Measurements from ENCODE around the gene CHAT. TPM values are rescaled to one million over a fixed set of nuclear protein-coding genes. Genes with fewer than 3 reads are reported as not detected.

Gene CHAT
- total RNA-seq, 3 donors from 2014 or later = not detected

DNA sequence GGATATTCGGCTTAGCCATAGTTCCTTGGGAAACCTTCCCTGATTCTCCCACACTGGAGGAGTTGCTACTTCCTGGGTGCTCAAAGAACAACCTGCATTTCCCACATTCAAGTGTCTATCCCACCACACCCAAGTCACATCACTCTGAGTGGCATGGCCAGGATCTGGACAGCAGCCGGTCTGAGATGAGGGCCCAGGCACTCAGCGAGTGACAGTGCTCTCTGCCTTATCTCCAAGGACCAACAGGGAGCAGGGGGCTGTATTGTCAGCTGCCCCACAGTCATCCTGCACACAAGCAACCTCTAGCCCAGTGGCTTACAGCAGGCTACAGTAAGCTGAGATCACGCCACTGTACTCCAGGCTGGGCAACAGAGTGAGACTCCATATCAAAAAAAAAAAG lies 19.8 kb upstream of the CHAT start:
- no peaks in the 10 kb centered on the region for H3K9me3 ChIP-seq
- TF ChIP-seq POLR2AphosphoS5 (IDR thresholded peaks at IDR 0.05) = no peak
- TF ChIP-seq, protein P1, sequence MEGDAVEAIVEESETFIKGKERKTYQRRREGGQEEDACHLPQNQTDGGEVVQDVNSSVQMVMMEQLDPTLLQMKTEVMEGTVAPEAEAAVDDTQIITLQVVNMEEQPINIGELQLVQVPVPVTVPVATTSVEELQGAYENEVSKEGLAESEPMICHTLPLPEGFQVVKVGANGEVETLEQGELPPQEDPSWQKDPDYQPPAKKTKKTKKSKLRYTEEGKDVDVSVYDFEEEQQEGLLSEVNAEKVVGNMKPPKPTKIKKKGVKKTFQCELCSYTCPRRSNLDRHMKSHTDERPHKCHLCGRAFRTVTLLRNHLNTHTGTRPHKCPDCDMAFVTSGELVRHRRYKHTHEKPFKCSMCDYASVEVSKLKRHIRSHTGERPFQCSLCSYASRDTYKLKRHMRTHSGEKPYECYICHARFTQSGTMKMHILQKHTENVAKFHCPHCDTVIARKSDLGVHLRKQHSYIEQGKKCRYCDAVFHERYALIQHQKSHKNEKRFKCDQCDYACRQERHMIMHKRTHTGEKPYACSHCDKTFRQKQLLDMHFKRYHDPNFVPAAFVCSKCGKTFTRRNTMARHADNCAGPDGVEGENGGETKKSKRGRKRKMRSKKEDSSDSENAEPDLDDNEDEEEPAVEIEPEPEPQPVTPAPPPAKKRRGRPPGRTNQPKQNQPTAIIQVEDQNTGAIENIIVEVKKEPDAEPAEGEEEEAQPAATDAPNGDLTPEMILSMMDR (IDR thresholded peaks at IDR 0.05) = no peak
- no peak for TF ChIP-seq POLR2A (IDR thresholded peaks at IDR 0.05)
- H3K36me3 ChIP-seq = no peaks in the 10 kb centered on the region
- no peaks in the 10 kb centered on the region for H3K4me1 ChIP-seq
- DNase-seq (ENCODE audit: low spot score in 2 of 2) = no peak
- H3K4me3 ChIP-seq = no peak overlapping the region
- no peak overlapping the region for H3K27ac ChIP-seq
- peaks cover 0 to 10% of the 10 kb centered on the region in 2 donors for H3K27me3 ChIP-seq
- intact Hi-C loops (cut with DNase I; ENCODE audit: low total_unique reads) = no loop called here

DNA sequence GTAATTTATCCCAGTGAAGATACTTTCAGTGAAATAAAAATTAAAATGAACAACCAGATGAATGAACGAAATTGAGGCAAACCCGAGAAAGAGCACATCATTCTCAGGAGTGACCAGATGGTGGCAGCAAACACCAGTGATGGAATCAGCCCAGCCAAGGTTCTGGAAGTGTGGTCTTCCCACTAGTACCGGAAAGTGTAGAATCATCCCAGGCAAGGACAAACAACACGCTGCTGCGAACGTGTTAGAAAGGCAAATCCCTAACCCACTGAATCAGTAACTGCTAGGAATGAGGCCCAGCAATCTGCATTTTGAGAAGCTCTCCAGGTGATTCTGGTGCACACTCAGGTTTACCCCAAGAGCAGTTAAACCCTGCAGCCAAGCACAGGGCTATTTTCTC lies 19.2 kb upstream of the CHAT start:
- Histone ChIP-seq H3K27me3 (peaks cover 0 to 12% of the 10 kb centered on the region in 2 donors), H3K27ac (no peak overlapping the region), H3K4me3 (no peak overlapping the region), H3K4me1 (no peaks in the 10 kb centered on the region), H3K36me3 (no peaks in the 10 kb centered on the region), H3K9me3 (no peaks in the 10 kb centered on the region)
- no peak for TF ChIP-seq POLR2AphosphoS5 (IDR thresholded peaks at IDR 0.05)
- TF ChIP-seq, protein P1 (IDR thresholded peaks at IDR 0.05) = peak; percentile 39 to 62 (median 45)
- no peak for DNase-seq (ENCODE audit: low spot score in 2 of 2)
- intact Hi-C loops (cut with DNase I; ENCODE audit: low total_unique reads) = no loop called here

DNA sequence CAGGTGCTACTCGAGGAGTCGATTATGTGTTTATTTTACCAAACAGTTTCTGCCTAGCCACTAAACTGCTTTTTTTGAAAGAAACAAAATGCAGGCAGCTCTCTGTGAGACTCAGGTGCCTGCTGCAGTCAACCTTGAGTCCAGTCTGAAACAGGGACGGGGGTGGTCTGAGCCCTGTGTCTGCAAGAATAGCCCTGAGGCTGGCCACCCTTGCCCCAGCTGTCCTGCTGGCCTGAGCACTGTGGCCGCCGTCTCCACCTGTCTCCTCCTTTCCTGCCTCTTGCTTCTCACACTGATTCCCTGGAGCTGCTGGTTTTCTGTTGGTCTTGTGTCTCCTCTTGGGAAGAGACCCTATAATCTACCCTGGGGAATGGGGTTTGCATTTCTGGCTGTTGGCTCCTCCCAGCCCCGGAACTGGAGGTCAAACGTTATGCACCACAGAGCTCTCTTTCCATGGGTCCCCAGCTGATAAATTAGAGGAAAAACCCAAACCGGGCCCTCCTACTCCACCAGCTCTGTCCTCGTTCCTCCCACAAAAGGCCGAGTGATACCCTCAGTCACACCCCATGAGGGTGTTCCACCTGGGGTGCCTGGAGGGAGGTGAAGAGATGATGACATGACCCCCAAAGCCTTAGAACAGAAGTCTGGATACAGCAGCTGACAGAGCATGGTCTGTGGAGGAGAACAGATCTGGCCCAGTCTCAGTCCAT lies 18.7 kb upstream of the CHAT start:
- Histone ChIP-seq H3K4me3 (no peak overlapping the region), H3K4me1 (no peaks in the 10 kb centered on the region), H3K27me3 (peaks cover 0 to 18% of the 10 kb centered on the region in 2 donors), H3K36me3 (no peaks in the 10 kb centered on the region), H3K9me3 (no peaks in the 10 kb centered on the region), H3K27ac (no peak overlapping the region)
- TF ChIP-seq, protein P1 (IDR thresholded peaks at IDR 0.05) = no peak
- TF ChIP-seq POLR2AphosphoS5 (IDR thresholded peaks at IDR 0.05) = no peak
- TF ChIP-seq POLR2A (IDR thresholded peaks at IDR 0.05) = no peak
- no peak for DNase-seq (ENCODE audit: low spot score in 2 of 2)
- intact Hi-C loops (cut with DNase I; ENCODE audit: low total_unique reads) = no loop called here

DNA sequence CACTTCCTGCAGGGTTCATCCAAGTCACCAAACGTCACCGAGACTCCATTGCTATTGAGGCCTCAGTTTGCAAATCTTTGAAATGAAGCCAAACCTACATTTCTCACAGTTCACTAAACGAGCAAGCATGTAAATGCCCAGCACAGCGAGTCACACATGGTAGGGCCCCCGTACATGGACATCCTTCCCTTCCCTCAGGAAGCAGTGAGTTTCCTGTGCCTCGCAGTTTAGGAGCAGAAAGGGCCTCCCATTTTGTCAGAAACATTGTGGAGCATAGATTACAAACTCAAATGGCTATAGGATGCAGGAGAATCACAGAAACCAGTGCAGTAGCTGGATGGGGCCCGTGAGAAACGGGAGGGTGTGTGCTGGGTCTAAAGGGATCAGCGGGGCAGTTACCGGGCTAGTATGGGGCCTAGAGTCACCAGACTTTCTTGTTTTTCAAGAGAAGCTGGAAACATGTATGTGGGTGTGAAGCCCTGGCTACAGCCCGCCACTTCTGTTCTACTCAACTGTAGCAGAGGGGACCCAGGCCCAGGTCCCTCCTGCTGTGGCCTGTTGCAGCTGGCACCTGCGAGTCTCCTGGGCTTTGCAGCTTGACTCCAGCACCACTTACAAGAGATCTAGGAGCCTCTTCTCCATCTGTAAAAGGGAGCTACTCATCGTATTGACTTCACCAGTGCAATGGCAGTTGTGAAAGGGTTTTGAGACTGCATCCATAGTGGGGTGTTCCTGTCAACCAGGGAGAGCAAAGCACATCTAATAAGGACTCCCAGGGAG lies 17.9 kb upstream of the CHAT start:
- TF ChIP-seq, protein P1 (IDR thresholded peaks at IDR 0.05) = no peak
- TF ChIP-seq POLR2AphosphoS5 (IDR thresholded peaks at IDR 0.05) (no peak), POLR2A (IDR thresholded peaks at IDR 0.05) (no peak)
- no peak for DNase-seq (ENCODE audit: low spot score in 2 of 2)
- Histone ChIP-seq H3K4me1 (no peaks in the 10 kb centered on the region), H3K27me3 (peaks cover 0 to 19% of the 10 kb centered on the region in 2 donors), H3K36me3 (no peaks in the 10 kb centered on the region), H3K4me3 (no peak overlapping the region), H3K9me3 (no peaks in the 10 kb centered on the region), H3K27ac (no peak overlapping the region)
- intact Hi-C loops (cut with DNase I; ENCODE audit: low total_unique reads) = no loop called here

DNA sequence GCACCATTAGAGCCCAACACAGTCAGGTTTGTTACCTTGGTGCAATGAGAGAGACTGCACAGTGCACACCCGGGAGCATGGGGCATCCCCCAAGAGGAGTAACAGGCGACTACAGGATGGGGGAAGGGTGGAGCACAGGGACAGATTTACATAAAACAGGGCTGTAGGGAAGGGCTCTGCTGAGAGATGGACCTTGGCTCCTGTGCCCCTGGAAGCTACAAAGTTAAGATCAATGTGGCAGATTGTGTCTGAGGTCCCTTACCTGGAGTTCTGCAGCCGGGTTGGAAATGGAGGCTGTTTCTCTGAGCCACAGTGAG lies 17.4 kb upstream of the CHAT start:
- Histone ChIP-seq H3K4me1 (no peaks in the 10 kb centered on the region), H3K36me3 (no peaks in the 10 kb centered on the region), H3K4me3 (no peak overlapping the region), H3K27me3 (peaks cover 0 to 20% of the 10 kb centered on the region in 2 donors), H3K27ac (no peak overlapping the region), H3K9me3 (no peaks in the 10 kb centered on the region)
- TF ChIP-seq POLR2A (IDR thresholded peaks at IDR 0.05) (no peak), POLR2AphosphoS5 (IDR thresholded peaks at IDR 0.05) (no peak)
- TF ChIP-seq, protein P1 (IDR thresholded peaks at IDR 0.05) = no peak
- no peak for DNase-seq (ENCODE audit: low spot score in 2 of 2)
- intact Hi-C loops (cut with DNase I; ENCODE audit: low total_unique reads) = no loop called here
